Measurements from ENCODE around the gene PAX8. TPM values are rescaled to one million over a fixed set of nuclear protein-coding genes. Genes with fewer than 3 reads are reported as not detected.
"Not testable (repeated sequence)": the region's sequence is repeated elsewhere in the genome, so short reads cannot be mapped to it uniquely, and the experiment has no call there.

The PAX8 gene
- 50.7 and 89.7 TPM in 2 replicates for total RNA-seq (2014; rRNA removed; shearing (Covaris generic); ENCODE audit: low replicate concordance)

- in situ Hi-C loops (cut with HindIII; ENCODE audit: low pct_unique_long_range_greater_than_20kb, low sequenced_read_pairs): no loop called here
- DNase-seq (ENCODE audit: low read depth): peak; percentile 97
Observed at GRCh38 chr2:113278742-113279139, at the start of gene PAX8. Gene PAX8 (minus strand): TSS chr2:113278921. CDS start chr2:113278394, 527 bp downstream.

- in situ Hi-C loops (cut with HindIII; ENCODE audit: low pct_unique_long_range_greater_than_20kb, low sequenced_read_pairs): no loop called here
- no peak for DNase-seq (ENCODE audit: low read depth)
Observed at GRCh38 chr2:113328043-113328442, 49.3 kb upstream of the PAX8 start.

- in situ Hi-C loops (cut with HindIII; ENCODE audit: low pct_unique_long_range_greater_than_20kb, low sequenced_read_pairs): not testable (repeated sequence)
Observed at GRCh38 chr2:113325161-113325731, 46.5 kb upstream of the PAX8 start.

GRCh38 chr2:113324684-113325160 is 46.0 kb upstream of the PAX8 start:
- DNase-seq (ENCODE audit: low read depth): peak; percentile 77
- in situ Hi-C loops (cut with HindIII; ENCODE audit: low pct_unique_long_range_greater_than_20kb, low sequenced_read_pairs): no loop called here

More at GRCh38 chr2:113325161-113325731, 46.5 kb upstream of the PAX8 start:
- DNase-seq (ENCODE audit: low read depth): not testable (repeated sequence)

DNA sequence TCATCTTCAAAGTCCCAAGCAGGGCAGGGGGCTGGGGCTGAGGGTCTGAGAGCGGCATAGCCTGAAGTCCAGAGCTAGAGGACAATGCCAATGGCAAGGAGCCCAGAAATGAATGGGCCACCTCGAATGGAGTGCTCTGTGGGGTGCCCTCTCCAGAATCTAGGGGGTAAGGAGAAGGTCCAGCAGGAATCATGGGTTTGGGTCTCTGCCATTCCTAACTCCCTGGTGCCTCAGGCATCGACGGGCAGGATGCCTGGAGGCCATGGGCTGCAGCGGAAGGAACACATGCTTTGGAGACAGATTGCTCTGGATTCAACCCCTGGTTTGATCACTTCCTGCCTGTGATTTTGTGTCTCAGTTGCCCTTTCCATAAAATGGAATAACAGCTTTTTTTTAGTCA is 44.4 kb upstream of the PAX8 start:
- in situ Hi-C loops (cut with HindIII; ENCODE audit: low pct_unique_long_range_greater_than_20kb, low sequenced_read_pairs); DNase-seq (ENCODE audit: low read depth): not testable (repeated sequence)

GRCh38 chr2:113320106-113320505 is 41.4 kb upstream of the PAX8 start:
- in situ Hi-C loops (cut with HindIII; ENCODE audit: low pct_unique_long_range_greater_than_20kb, low sequenced_read_pairs): not testable (repeated sequence)

DNA sequence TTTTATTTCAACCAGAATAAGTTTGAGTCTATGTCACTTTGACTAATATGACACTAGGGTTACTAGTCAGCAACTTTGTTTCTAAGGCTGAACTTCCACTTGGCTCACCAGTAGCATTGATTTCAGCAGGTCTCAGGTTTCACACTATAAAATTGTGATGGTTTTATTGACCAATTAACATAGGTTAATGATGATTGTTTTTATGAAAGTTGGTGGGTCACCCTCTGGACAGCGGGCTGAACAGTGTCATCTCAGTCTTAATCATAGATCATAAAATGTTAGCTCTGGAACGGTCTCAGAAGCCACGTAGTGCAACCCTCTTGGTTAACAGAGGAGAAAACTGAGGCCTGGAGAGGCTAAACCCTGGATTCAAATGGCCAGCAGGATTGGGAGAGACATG is 40.2 kb upstream of the PAX8 start:
- in situ Hi-C loops (cut with HindIII; ENCODE audit: low pct_unique_long_range_greater_than_20kb, low sequenced_read_pairs); DNase-seq (ENCODE audit: low read depth): not testable (repeated sequence)

More at GRCh38 chr2:113320106-113320505, 41.4 kb upstream of the PAX8 start:
- not testable (repeated sequence) for DNase-seq (ENCODE audit: low read depth)

- no peak for DNase-seq (ENCODE audit: low read depth)
- in situ Hi-C loops (cut with HindIII; ENCODE audit: low pct_unique_long_range_greater_than_20kb, low sequenced_read_pairs): no loop called here
Observed at GRCh38 chr2:113316085-113316484, 37.4 kb upstream of the PAX8 start.

DNA sequence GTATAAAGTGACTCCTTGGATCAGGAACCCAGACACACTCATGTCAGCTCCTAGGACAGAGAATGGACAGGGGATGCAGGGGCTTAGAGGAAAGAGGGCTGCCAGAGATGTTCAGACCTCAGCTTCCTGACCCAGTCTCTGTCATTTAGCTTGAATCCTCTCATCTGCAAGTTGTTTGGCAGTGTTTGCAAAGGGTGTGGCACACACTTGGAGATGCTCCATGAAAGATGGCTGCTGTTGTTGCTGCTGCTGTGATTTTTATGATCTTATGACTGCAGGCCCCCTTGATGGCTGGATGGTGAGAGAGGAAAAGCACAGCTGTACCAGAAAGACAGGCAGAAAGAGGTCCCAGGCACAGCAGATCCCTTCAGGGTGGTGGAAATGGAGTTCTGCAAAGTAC is 35.9 kb upstream of the PAX8 start:
- DNase-seq (ENCODE audit: low read depth); in situ Hi-C loops (cut with HindIII; ENCODE audit: low pct_unique_long_range_greater_than_20kb, low sequenced_read_pairs): not testable (repeated sequence)

GRCh38 chr2:113314176-113314575 is 35.5 kb upstream of the PAX8 start:
- DNase-seq (ENCODE audit: low read depth); in situ Hi-C loops (cut with HindIII; ENCODE audit: low pct_unique_long_range_greater_than_20kb, low sequenced_read_pairs): not testable (repeated sequence)

GRCh38 chr2:113311781-113312180 is 33.1 kb upstream of the PAX8 start:
- in situ Hi-C loops (cut with HindIII; ENCODE audit: low pct_unique_long_range_greater_than_20kb, low sequenced_read_pairs); DNase-seq (ENCODE audit: low read depth): not testable (repeated sequence)

DNA sequence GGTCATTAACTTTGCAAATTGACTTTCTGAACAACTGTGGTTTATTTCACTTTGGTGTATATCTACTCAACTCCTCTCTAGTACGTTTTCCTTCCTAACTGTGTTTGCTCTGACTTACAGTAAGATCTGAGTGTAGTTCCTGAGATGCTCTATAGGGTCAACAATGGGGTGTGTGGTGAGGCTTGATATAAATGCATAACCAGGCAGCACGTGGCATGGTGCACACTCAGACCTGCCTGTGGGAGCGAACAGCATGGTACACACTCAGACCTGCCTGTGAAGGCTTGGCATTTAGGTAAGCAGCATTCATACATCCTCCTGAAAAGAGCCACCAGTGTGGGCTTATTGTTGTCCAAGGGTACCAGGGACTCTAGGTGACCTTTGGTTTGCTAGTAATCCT is 32.5 kb upstream of the PAX8 start:
- in situ Hi-C loops (cut with HindIII; ENCODE audit: low pct_unique_long_range_greater_than_20kb, low sequenced_read_pairs); DNase-seq (ENCODE audit: low read depth): not testable (repeated sequence)

- in situ Hi-C loops (cut with HindIII; ENCODE audit: low pct_unique_long_range_greater_than_20kb, low sequenced_read_pairs): no loop called here
- DNase-seq (ENCODE audit: low read depth): no peak
Observed at GRCh38 chr2:113309655-113310387, 31.1 kb upstream of the PAX8 start.

GRCh38 chr2:113308784-113309183 is 30.1 kb upstream of the PAX8 start:
- DNase-seq (ENCODE audit: low read depth); in situ Hi-C loops (cut with HindIII; ENCODE audit: low pct_unique_long_range_greater_than_20kb, low sequenced_read_pairs): not testable (repeated sequence)

GRCh38 chr2:113306207-113306606 is 27.5 kb upstream of the PAX8 start:
- DNase-seq (ENCODE audit: low read depth); in situ Hi-C loops (cut with HindIII; ENCODE audit: low pct_unique_long_range_greater_than_20kb, low sequenced_read_pairs): not testable (repeated sequence)

- in situ Hi-C loops (cut with HindIII; ENCODE audit: low pct_unique_long_range_greater_than_20kb, low sequenced_read_pairs); DNase-seq (ENCODE audit: low read depth): not testable (repeated sequence)
Observed at GRCh38 chr2:113305749-113306148, 27.0 kb upstream of the PAX8 start.

- in situ Hi-C loops (cut with HindIII; ENCODE audit: low pct_unique_long_range_greater_than_20kb, low sequenced_read_pairs): no loop called here
Observed at GRCh38 chr2:113305146-113305545, 26.4 kb upstream of the PAX8 start.

DNA sequence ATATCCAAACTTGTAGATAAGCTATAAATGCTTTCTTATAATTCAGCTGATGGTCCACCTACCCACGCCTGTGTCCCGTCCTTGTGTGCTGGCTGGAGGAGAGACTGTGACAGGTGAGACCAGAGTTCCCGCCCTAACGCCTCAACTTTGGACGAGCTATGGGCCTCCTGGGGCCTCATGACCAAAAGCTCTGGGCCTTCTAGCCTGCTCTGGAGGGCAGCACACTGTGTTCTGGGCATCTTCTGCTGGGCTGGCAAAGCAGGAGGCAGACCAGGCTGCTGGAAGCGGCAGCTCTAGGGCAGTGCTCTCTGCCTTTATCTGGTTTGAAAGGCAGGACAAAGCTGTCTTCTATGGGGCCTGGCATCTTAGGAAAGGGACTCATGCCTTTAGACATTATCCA is 26.0 kb upstream of the PAX8 start:
- in situ Hi-C loops (cut with HindIII; ENCODE audit: low pct_unique_long_range_greater_than_20kb, low sequenced_read_pairs): no loop called here

More at GRCh38 chr2:113305146-113305545, 26.4 kb upstream of the PAX8 start:
- no peak for DNase-seq (ENCODE audit: low read depth)

GRCh38 chr2:113302216-113302980 is 23.7 kb upstream of the PAX8 start:
- DNase-seq (ENCODE audit: low read depth); in situ Hi-C loops (cut with HindIII; ENCODE audit: low pct_unique_long_range_greater_than_20kb, low sequenced_read_pairs): not testable (repeated sequence)

More for the DNA sequence above, 26.0 kb upstream of the PAX8 start:
- DNase-seq (ENCODE audit: low read depth): no peak
